A549 (cell line): ENCODE measurements around the gene SPATA9. TPM values are rescaled to one million over a fixed set of nuclear protein-coding genes. Genes with fewer than 3 reads are reported as not detected.

Experiments used
- ATAC-seq, 2 experiments: fragments of 200-7000 bp in 1 of 2; fragments of >200 bp in 1 of 2; cut with Nextera tagmentation in 1 of 2; cut with Tn5 transposase in 1 of 2; 3 replicates each; pipeline versions ENCODE4 v1.8.0 to v1.9.1; 2018 to 2020; ENCODE audit warnings: mild to moderate bottlenecking in 1 of 2, moderate library complexity in 1 of 2
- CTCF ChIA-PET: fragments of 300-600 bp; sonication (Branson Sonifier 250); formaldehyde crosslinking; extraction: SDS; loops from one replicate; lab custom pipeline; 2021; ENCODE audit warnings: antibody characterized with exemption, inconsistent platforms; lab: Yijun Ruan, JAX
- POLR2A ChIA-PET: fragments of 350-600 bp; formaldehyde crosslinking; extraction: SDS; loops from one replicate; lab custom pipeline; 2021; ENCODE audit warnings: antibody characterized with exemption, inconsistent platforms; lab: Yijun Ruan, JAX
- DNase-seq, 2 experiments: peaks; one replicate each; pipeline versions ENCODE4 v3.0.0 to v3.0.0-alpha.2; 2011 to 2016; ENCODE audit warnings: low read depth in 1 of 2, low spot score in 1 of 2
- FAIRE-seq: peaks from 2 replicates; lab custom pipeline; 2011; peaks lifted over from hg19 to GRCh38; lab: Jason Lieb, UNC
- H3K27ac ChIP-seq, 2 experiments: fragments of >200 bp; sonication (Bioruptor Twin); formaldehyde crosslinking; 3 replicates each; pipeline ENCODE4 v1.5.1; 2016 to 2017
- H3K4me1 ChIP-seq: fragments of >200 bp; sonication (Bioruptor Twin); formaldehyde crosslinking; 3 replicates; pipeline ENCODE4 v1.6.1; 2016
- H3K4me2 ChIP-seq: fragments of >200 bp; sonication (Bioruptor Twin); formaldehyde crosslinking; 3 replicates; pipeline ENCODE4 v1.6.1; 2016
- H3K4me3 ChIP-seq: fragments of >200 bp; sonication (Bioruptor Twin); formaldehyde crosslinking; 3 replicates; pipeline ENCODE4 v1.5.1; 2016
- H3K9me3 ChIP-seq: fragments of >200 bp; sonication (Bioruptor Twin); formaldehyde crosslinking; 3 replicates; pipeline ENCODE4 v1.6.1; 2016
- ATOH8 ChIP-seq: fragments of 250-450 bp; sonication (Bioruptor Pico); IDR thresholded peaks from 2 replicates; pipeline ENCODE4 v1.5.0; 2020; ENCODE audit warnings: low read depth, mild to moderate bottlenecking, moderate library complexity
- CEBPB ChIP-seq, 2 experiments: fragments of >200 bp in 1 of 2; sonication (Bioruptor Twin) in 1 of 2; formaldehyde crosslinking in 1 of 2; IDR thresholded peaks; 2 replicates each; pipeline ENCODE4 v1.6.1; 2012 to 2016
- EHF ChIP-seq: fragments of 250-450 bp; sonication (Bioruptor Pico); IDR thresholded peaks from 2 replicates; pipeline ENCODE4 v1.5.0; 2020; ENCODE audit warnings: mild to moderate bottlenecking
- GATA3 ChIP-seq: IDR thresholded peaks from 2 replicates; pipeline ENCODE4 v1.6.1; 2012; ENCODE audit warnings: borderline replicate concordance
- HEYL ChIP-seq: fragments of 250-450 bp; sonication (Bioruptor Pico); IDR thresholded peaks from 2 replicates; pipeline ENCODE4 v1.8.0; 2021; ENCODE audit warnings: mild to moderate bottlenecking, moderate library complexity
- JUN ChIP-seq, 2 experiments: fragments of >200 bp; sonication (Bioruptor Twin); formaldehyde crosslinking; IDR thresholded peaks; 2 replicates in 1 of 2; 3 replicates in 1 of 2; pipeline ENCODE4 v1.6.1; 2016 to 2017
- MAFK ChIP-seq: fragments of 450-650 bp; IDR thresholded peaks from 2 replicates; pipeline ENCODE4 v1.6.1; 2014; ENCODE audit not compliant: partially characterized antibody
- NPAS2 ChIP-seq: fragments of 250-450 bp; sonication (Bioruptor Pico); IDR thresholded peaks from 2 replicates; pipeline ENCODE4 v1.8.0; 2022; ENCODE audit warnings: mild to moderate bottlenecking, moderate library complexity, borderline replicate concordance
- TP53 ChIP-seq: fragments of 250-450 bp; sonication (Bioruptor Pico); IDR thresholded peaks from 2 replicates; pipeline ENCODE4 v1.5.0; 2021; ENCODE audit warnings: mild to moderate bottlenecking, moderate library complexity
- USF2 ChIP-seq: fragments of 450-650 bp; IDR thresholded peaks from 2 replicates; pipeline ENCODE4 v1.6.1; 2014; ENCODE audit warnings: antibody characterized with exemption
- ZNF302 ChIP-seq: fragments of 250-450 bp; sonication (Bioruptor Pico); IDR thresholded peaks from 2 replicates; pipeline ENCODE4 v1.9.0; 2021; ENCODE audit warnings: inconsistent platforms, mild to moderate bottlenecking, moderate library complexity
- ZSCAN20 ChIP-seq: fragments of 250-450 bp; sonication (Bioruptor Pico); IDR thresholded peaks from 2 replicates; pipeline ENCODE4 v1.8.0; 2022; ENCODE audit warnings: mild to moderate bottlenecking, moderate library complexity
- WGBS: methylation state at CpG from one replicate; pipeline ENCODE4 v1.1.6; 2017; ENCODE audit errors: missing lambda C conversion rate; 5-methylcytosine and 5-hydroxymethylcytosine counted together
- polyA plus RNA-seq, 4 experiments: library from polyadenylated mRNA; depleted of rRNA in 3 of 4; stranded (reverse); fragments of >200 nt; fragmentation: RNase III in 1 of 4; extraction: RNeasy Plus Mini Kit Qiagen cat#74134 plus additional on column Dnase treatment in 1 of 4; gene quantifications; 2 replicates in 3 of 4; 3 replicates in 1 of 4; pipeline ENCODE4 v1.2.3, GENCODE V29; 2011 to 2017
- TF ChIP-seq, protein P1 (sequence below): fragments of 200-600 bp; sonication (generic); IDR thresholded peaks from 2 replicates; pipeline ENCODE4 v1.6.1; 2016; ENCODE audit warnings: antibody characterized with exemption, mild to moderate bottlenecking, moderate library complexity
- TF ChIP-seq, protein P2 (sequence below): fragments of >200 bp; sonication (Bioruptor Twin); formaldehyde crosslinking; IDR thresholded peaks from 2 replicates; pipeline ENCODE4 v1.6.1; 2016
- TF ChIP-seq, protein P3 (sequence below): IDR thresholded peaks from 2 replicates; pipeline ENCODE4 v1.6.1; 2012; ENCODE audit warnings: low read depth, borderline replicate concordance
- TF ChIP-seq, protein P4 (sequence below): fragments of 150-350 bp; IDR thresholded peaks from 2 replicates; pipeline ENCODE4 v1.6.1; 2014; ENCODE audit warnings: low read depth, mild to moderate bottlenecking, low read length
- TF ChIP-seq, protein P5 (sequence below): fragments of >200 bp; sonication (Bioruptor Twin); formaldehyde crosslinking; IDR thresholded peaks from 3 replicates; pipeline ENCODE4 v1.6.1; 2016

The SPATA9 gene
- polyA plus RNA-seq, 2 of the 4 experiments (the other 2 are of a cell fraction) = 0.16 TPM; not detected in 1

GRCh38 chr5:95725937-95726810 lies 43.4 kb upstream of the SPATA9 start:
- H3K4me3 ChIP-seq = no peak overlapping the region
- CTCF ChIA-PET = interaction anchor here (1.2 to 3.0 kb wide), 3 partner anchors 55 to 62 kb away, joined by 3 to 11 read pairs (median 4); no protein-coding TSS in a partner anchor
- no peak for ATAC-seq

GRCh38 chr5:95725071-95725820 lies 42.5 kb upstream of the SPATA9 start:
- FAIRE-seq = no peak
- ChIA-PET POLR2A (interaction anchor here (1.0 kb wide), 1 partner anchor 78 kb away, joined by 5 read pairs; the partner anchor contains the start of gene RFESD), CTCF (interaction anchor here (1.2 to 3.0 kb wide), 4 partner anchors 54 to 61 kb away, joined by 3 to 11 read pairs (median 4); no protein-coding TSS in a partner anchor)
- 80% methylated on average over 5 of the region's 5 CpGs for WGBS
- H3K4me3 ChIP-seq = no peak overlapping the region
- no peaks in the 10 kb centered on the region for H3K9me3 ChIP-seq
- no peak overlapping the region for H3K27ac ChIP-seq
- H3K4me1 ChIP-seq = peaks cover 2% of the 10 kb centered on the region; the same call in 1 of the 3 replicates
- no peak for DNase-seq
- H3K4me2 ChIP-seq = no peak overlapping the region
- ATAC-seq = no peak
- TF ChIP-seq ZNF302 (CRISPR knock-in tag) (no peak), ZSCAN20 (CRISPR knock-in tag) (no peak), USF2 (no peak), EHF (CRISPR knock-in tag) (no peak), ATOH8 (CRISPR knock-in tag) (no peak), JUN (IDR thresholded peaks at IDR 0.05) (no peak)

More at GRCh38 chr5:95725937-95726810, 43.4 kb upstream of the SPATA9 start:
- WGBS = 90% methylated on average over 4 of the region's 4 CpGs
- H3K27ac ChIP-seq = no peak overlapping the region
- FAIRE-seq = no peak
- peak; percentile 93 for TF ChIP-seq MAFK
- TF ChIP-seq, protein P1, sequence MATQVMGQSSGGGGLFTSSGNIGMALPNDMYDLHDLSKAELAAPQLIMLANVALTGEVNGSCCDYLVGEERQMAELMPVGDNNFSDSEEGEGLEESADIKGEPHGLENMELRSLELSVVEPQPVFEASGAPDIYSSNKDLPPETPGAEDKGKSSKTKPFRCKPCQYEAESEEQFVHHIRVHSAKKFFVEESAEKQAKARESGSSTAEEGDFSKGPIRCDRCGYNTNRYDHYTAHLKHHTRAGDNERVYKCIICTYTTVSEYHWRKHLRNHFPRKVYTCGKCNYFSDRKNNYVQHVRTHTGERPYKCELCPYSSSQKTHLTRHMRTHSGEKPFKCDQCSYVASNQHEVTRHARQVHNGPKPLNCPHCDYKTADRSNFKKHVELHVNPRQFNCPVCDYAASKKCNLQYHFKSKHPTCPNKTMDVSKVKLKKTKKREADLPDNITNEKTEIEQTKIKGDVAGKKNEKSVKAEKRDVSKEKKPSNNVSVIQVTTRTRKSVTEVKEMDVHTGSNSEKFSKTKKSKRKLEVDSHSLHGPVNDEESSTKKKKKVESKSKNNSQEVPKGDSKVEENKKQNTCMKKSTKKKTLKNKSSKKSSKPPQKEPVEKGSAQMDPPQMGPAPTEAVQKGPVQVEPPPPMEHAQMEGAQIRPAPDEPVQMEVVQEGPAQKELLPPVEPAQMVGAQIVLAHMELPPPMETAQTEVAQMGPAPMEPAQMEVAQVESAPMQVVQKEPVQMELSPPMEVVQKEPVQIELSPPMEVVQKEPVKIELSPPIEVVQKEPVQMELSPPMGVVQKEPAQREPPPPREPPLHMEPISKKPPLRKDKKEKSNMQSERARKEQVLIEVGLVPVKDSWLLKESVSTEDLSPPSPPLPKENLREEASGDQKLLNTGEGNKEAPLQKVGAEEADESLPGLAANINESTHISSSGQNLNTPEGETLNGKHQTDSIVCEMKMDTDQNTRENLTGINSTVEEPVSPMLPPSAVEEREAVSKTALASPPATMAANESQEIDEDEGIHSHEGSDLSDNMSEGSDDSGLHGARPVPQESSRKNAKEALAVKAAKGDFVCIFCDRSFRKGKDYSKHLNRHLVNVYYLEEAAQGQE = no peak
- H3K4me1 ChIP-seq = peaks cover 5% of the 10 kb centered on the region; the same call in 1 of the 3 replicates
- POLR2A ChIA-PET = interaction anchor here (1.0 kb wide), 1 partner anchor 79 kb away, joined by 5 read pairs; the partner anchor contains the start of gene RFESD
- H3K4me2 ChIP-seq = no peak overlapping the region
- DNase-seq = no peak
- H3K9me3 ChIP-seq = no peaks in the 10 kb centered on the region

DNA sequence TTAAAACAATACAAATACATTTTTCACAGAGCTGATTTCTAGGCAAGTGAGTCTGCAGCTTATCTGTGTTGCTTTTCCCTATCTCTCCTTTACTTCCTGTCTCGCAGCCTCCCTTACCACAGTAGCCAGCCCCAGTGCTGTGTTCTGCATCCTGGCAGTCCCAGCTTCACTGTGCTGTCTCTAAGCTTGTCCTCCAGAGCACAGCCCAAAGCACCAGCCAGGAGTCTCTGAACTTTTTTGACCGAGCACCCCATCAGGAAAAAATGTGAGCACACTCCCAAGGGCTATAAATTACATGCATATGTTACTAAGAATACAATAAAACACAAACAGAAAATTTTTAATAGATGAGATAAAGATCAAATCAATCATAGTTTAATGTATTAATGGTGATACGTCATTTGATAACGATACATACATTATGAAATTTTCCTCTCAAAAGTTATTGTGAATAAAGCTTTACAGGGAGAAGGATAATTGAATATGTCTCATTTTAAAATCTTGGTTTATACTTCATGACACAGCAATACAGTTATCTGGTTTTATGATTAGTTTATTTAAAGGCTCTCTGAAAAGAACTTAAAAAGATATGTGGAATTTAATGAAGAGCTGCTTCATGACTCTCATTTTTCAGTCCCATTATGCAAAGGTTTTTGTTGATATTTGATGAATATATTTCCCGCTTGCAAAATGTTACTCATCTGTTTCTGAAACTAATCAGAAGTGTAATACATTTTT lies 41.0 kb upstream of the SPATA9 start:
- 91% methylated on average over 5 of the region's 5 CpGs for WGBS
- no peaks in the 10 kb centered on the region for H3K9me3 ChIP-seq
- no peak overlapping the region for H3K4me3 ChIP-seq
- no peaks in the 10 kb centered on the region for H3K4me1 ChIP-seq
- no peak overlapping the region for H3K4me2 ChIP-seq
- ATAC-seq = no peak; a peak in 1 of 6 replicates
- H3K27ac ChIP-seq = no peak overlapping the region
- ChIA-PET POLR2A (no interaction called here), CTCF (interaction anchor here (0.7 to 1.3 kb wide), 3 partner anchors 59 to 123 kb away, joined by 3 read pairs; no protein-coding TSS in a partner anchor)
- no peak for FAIRE-seq
- no peak for DNase-seq
- no peak for TF ChIP-seq GATA3
- TF ChIP-seq, protein P2, sequence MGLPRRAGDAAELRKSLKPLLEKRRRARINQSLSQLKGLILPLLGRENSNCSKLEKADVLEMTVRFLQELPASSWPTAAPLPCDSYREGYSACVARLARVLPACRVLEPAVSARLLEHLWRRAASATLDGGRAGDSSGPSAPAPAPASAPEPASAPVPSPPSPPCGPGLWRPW = no peak
- TF ChIP-seq MAFK = no peak
- TF ChIP-seq TP53 (CRISPR knock-in tag) = no peak
- TF ChIP-seq, protein P3, sequence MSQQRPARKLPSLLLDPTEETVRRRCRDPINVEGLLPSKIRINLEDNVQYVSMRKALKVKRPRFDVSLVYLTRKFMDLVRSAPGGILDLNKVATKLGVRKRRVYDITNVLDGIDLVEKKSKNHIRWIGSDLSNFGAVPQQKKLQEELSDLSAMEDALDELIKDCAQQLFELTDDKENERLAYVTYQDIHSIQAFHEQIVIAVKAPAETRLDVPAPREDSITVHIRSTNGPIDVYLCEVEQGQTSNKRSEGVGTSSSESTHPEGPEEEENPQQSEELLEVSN = no peak
- TF ChIP-seq CEBPB (IDR thresholded peaks at IDR 0.05) = no peak
- TF ChIP-seq, protein P4, sequence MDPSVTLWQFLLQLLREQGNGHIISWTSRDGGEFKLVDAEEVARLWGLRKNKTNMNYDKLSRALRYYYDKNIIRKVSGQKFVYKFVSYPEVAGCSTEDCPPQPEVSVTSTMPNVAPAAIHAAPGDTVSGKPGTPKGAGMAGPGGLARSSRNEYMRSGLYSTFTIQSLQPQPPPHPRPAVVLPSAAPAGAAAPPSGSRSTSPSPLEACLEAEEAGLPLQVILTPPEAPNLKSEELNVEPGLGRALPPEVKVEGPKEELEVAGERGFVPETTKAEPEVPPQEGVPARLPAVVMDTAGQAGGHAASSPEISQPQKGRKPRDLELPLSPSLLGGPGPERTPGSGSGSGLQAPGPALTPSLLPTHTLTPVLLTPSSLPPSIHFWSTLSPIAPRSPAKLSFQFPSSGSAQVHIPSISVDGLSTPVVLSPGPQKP = no peak
- TF ChIP-seq, protein P5, sequence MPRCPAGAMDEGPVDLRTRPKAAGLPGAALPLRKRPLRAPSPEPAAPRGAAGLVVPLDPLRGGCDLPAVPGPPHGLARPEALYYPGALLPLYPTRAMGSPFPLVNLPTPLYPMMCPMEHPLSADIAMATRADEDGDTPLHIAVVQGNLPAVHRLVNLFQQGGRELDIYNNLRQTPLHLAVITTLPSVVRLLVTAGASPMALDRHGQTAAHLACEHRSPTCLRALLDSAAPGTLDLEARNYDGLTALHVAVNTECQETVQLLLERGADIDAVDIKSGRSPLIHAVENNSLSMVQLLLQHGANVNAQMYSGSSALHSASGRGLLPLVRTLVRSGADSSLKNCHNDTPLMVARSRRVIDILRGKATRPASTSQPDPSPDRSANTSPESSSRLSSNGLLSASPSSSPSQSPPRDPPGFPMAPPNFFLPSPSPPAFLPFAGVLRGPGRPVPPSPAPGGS = no peak
- TF ChIP-seq HEYL (CRISPR knock-in tag) = no peak
- TF ChIP-seq NPAS2 (CRISPR knock-in tag) = no peak
- TF ChIP-seq USF2 = no peak
